ENCODE data around the gene SEZ6L2. TPM values are rescaled to one million over a fixed set of nuclear protein-coding genes. Genes with fewer than 3 reads are reported as not detected.

SEZ6L2 gene
- total RNA-seq, 1 donor from 2014 or later: 176 TPM

DNA sequence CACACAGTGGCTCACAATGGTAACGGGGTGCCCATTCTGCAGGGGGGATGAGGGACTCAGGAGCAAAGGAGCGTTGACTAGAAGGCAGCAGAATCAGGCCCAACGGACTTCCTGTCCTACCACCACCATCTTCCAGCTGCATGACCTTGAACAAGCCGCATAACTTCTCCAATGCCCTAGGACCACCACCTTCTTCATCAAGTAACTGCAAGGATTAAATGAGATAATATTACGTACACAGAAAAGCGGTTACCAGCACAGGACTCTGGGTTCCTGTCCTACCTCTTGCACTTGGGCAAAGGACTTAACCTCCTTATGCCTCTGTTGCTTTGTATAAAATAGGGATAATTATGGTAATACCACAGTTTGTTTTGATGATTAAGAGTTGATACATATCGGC, 5.6 kb upstream of the SEZ6L2 start:
- Mint-ChIP-seq H3K27ac (ENCODE audit: unreplicated experiment) (no peak overlapping the region), H3K36me3 (ENCODE audit: unreplicated experiment) (no peaks in the 10 kb centered on the region), H3K4me1 (ENCODE audit: low read depth, unreplicated experiment) (peaks cover 8% of the 10 kb centered on the region), H3K4me3 (ENCODE audit: unreplicated experiment) (no peak overlapping the region), H3K9me3 (ENCODE audit: unreplicated experiment) (peaks cover 9% of the 10 kb centered on the region), H3K27me3 (ENCODE audit: unreplicated experiment) (peaks cover 7% of the 10 kb centered on the region)
- no peak for DNase-seq
- TF ChIP-seq, protein P1, sequence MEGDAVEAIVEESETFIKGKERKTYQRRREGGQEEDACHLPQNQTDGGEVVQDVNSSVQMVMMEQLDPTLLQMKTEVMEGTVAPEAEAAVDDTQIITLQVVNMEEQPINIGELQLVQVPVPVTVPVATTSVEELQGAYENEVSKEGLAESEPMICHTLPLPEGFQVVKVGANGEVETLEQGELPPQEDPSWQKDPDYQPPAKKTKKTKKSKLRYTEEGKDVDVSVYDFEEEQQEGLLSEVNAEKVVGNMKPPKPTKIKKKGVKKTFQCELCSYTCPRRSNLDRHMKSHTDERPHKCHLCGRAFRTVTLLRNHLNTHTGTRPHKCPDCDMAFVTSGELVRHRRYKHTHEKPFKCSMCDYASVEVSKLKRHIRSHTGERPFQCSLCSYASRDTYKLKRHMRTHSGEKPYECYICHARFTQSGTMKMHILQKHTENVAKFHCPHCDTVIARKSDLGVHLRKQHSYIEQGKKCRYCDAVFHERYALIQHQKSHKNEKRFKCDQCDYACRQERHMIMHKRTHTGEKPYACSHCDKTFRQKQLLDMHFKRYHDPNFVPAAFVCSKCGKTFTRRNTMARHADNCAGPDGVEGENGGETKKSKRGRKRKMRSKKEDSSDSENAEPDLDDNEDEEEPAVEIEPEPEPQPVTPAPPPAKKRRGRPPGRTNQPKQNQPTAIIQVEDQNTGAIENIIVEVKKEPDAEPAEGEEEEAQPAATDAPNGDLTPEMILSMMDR (IDR thresholded peaks at IDR 0.05; ENCODE audit: partially characterized antibody, unreplicated experiment): no peak

DNA sequence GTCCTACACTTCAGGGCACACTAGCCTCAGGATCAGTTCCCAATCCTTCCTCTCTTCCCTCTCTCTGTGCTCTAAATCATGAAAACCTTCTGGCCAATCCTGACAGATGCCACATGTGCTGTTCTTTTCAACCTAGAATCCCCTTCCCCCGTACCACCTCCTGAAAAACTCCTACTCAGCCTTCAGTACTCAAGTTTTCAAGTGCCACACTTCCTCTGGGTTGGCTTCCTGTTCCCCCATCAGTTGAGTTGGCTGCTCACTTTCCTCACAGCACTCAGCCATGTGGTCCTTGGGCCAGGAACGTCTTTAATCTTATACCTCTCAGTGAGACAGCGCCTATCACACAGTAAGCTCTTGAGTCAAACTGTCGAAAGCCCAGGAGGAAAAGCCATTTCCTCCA, 4.2 kb upstream of the SEZ6L2 start:
- TF ChIP-seq, protein P1 (IDR thresholded peaks at IDR 0.05; ENCODE audit: partially characterized antibody, unreplicated experiment): no peak
- Mint-ChIP-seq H3K27me3 (ENCODE audit: unreplicated experiment) (peaks cover 7% of the 10 kb centered on the region), H3K4me1 (ENCODE audit: low read depth, unreplicated experiment) (peaks cover 9% of the 10 kb centered on the region), H3K27ac (ENCODE audit: unreplicated experiment) (no peak overlapping the region), H3K9me3 (ENCODE audit: unreplicated experiment) (peaks cover 9% of the 10 kb centered on the region), H3K36me3 (ENCODE audit: unreplicated experiment) (no peaks in the 10 kb centered on the region), H3K4me3 (ENCODE audit: unreplicated experiment) (peak overlapping the region; percentile 53)
- DNase-seq: no peak

DNA sequence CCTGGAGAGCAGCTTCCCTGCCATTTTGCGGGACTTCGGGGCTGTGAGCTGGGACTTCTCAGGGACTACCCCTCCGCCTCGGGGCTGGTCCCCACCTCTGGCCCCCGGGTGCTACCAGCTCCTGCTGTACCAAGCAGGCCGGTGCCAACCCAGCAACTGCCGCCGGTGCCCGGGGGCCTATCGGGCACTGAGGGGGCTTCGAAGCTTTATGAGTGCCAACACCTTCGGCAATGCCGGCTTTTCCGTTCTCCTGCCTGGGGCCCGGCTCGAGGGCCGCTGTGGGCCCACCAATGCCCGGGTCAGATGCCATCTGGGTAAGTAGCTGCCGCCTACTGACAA, 2.2 kb upstream of the SEZ6L2 start:
- Mint-ChIP-seq H3K27ac (ENCODE audit: unreplicated experiment) (peak overlapping the region; percentile 44), H3K9me3 (ENCODE audit: unreplicated experiment) (peaks cover 14% of the 10 kb centered on the region), H3K27me3 (ENCODE audit: unreplicated experiment) (peaks cover 10% of the 10 kb centered on the region)

DNA sequence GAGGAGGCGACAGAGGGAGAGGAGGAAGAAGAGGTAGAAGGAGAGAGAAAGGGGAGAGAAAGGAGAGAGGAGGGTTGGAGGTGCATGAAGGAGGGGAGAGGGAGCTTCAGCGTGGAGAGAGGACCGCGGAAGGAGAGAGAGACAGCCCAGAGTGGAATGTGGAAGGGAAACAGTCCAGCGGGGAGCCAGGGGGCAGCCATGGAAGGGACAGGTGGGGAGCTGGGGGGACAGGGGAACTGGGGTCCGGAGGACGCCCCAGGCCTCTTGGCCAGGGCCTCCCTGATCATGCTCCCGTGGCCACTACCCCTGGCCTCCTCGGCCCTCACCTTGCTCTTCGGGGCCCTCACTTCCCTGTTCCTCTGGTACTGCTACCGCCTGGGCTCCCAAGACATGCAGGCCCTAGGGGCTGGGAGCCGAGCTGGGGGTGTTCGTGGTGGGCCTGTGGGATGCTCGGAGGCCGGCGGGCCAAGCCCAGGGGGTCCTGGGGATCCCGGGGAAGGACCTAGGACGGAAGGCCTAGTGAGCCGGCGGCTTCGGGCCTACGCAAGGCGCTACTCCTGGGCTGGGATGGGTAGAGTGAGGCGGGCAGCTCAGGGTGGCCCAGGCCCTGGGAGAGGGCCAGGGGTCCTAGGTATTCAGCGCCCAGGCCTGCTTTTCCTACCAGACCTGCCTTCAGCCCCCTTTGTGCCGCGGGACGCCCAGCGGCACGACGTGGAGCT, 1.7 kb upstream of the SEZ6L2 start:
- H3K4me1 Mint-ChIP-seq (ENCODE audit: low read depth, unreplicated experiment): peaks cover 21% of the 10 kb centered on the region
- H3K27me3 Mint-ChIP-seq (ENCODE audit: unreplicated experiment): peaks cover 7% of the 10 kb centered on the region
- peak overlapping the region; percentile 92 for H3K4me3 Mint-ChIP-seq (ENCODE audit: unreplicated experiment)
- TF ChIP-seq, protein P1 (IDR thresholded peaks at IDR 0.05; ENCODE audit: partially characterized antibody, unreplicated experiment): no peak
- peaks cover 4% of the 10 kb centered on the region for H3K36me3 Mint-ChIP-seq (ENCODE audit: unreplicated experiment)
- peaks cover 14% of the 10 kb centered on the region for H3K9me3 Mint-ChIP-seq (ENCODE audit: unreplicated experiment)
- no peak for DNase-seq
- H3K27ac Mint-ChIP-seq (ENCODE audit: unreplicated experiment): peak overlapping the region; percentile 96

More for the DNA sequence above, 2.2 kb upstream of the SEZ6L2 start:
- peaks cover 4% of the 10 kb centered on the region for H3K36me3 Mint-ChIP-seq (ENCODE audit: unreplicated experiment)
- H3K4me1 Mint-ChIP-seq (ENCODE audit: low read depth, unreplicated experiment): peaks cover 19% of the 10 kb centered on the region
- TF ChIP-seq, protein P1 (IDR thresholded peaks at IDR 0.05; ENCODE audit: partially characterized antibody, unreplicated experiment): no peak
- DNase-seq: no peak
- peak overlapping the region; percentile 85 for H3K4me3 Mint-ChIP-seq (ENCODE audit: unreplicated experiment)

DNA sequence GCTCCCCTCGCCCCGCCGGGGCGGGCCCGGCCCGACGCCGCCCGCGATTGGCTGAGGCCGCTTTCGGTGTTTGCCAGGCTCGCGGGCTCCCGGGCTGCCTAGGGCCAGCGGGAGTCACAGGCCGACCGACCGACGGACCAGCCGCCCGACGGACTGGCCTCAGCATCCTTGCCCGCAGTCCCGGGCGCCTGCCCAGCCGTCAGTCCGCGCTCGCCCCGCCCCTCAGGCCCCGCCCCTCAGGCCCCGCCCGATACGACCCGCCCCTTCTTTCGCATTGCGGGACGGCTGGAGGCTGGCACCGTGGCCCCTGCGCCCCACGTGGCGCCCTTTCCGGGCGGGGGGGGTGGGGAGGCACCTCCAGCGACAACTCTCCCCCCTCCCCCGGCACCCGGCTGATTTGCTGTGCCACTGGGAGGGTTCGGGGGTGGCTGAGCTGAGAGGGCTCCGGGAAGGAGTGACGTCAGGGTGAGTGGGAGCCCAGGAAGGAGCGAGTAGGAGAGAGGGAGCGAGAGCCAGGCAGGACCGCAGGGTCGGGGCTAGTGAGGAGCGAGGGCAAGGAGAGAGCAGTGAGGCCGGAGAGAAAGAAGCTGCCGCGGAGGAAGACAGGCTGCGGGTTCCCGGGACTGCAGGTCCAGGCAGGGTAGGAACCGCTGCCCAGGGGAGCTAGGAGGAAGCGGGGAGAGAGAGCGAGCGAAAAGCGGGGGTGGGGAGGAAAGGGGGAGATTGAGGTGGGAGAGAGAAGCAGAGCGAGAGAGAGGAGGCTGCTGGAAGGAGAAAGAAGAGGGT, 945 bp upstream of the SEZ6L2 start, which contains the start of gene ASPHD1:
ASPHD1 (plus strand) TSS at position 387 of the 786 bp plus-strand sequence. CDS start 484 bp downstream, outside the sequence.
- Mint-ChIP-seq H3K27me3 (ENCODE audit: unreplicated experiment) (peaks cover 7% of the 10 kb centered on the region), H3K4me3 (ENCODE audit: unreplicated experiment) (peak within 1 kb of the TSS; percentile 99), H3K4me1 (ENCODE audit: low read depth, unreplicated experiment) (peaks cover 21% of the 10 kb centered on the region), H3K36me3 (ENCODE audit: unreplicated experiment) (peaks cover 4% of the 10 kb centered on the region), H3K9me3 (ENCODE audit: unreplicated experiment) (peaks cover 14% of the 10 kb centered on the region), H3K27ac (ENCODE audit: unreplicated experiment) (peak within 1 kb of the TSS; percentile 96)
- TF ChIP-seq, protein P1 (IDR thresholded peaks at IDR 0.05; ENCODE audit: partially characterized antibody, unreplicated experiment): no peak
- DNase-seq: peak; percentile 83
